Measurements from ENCODE around the gene SYNGAP1. TPM values are rescaled to one million over a fixed set of nuclear protein-coding genes. Genes with fewer than 3 reads are reported as not detected.

The SYNGAP1 gene
- total and polyA plus RNA-seq, 2 of the 4 experiments (the other 2 are of a cell fraction), result 1.4 to 17.0 TPM

DNA sequence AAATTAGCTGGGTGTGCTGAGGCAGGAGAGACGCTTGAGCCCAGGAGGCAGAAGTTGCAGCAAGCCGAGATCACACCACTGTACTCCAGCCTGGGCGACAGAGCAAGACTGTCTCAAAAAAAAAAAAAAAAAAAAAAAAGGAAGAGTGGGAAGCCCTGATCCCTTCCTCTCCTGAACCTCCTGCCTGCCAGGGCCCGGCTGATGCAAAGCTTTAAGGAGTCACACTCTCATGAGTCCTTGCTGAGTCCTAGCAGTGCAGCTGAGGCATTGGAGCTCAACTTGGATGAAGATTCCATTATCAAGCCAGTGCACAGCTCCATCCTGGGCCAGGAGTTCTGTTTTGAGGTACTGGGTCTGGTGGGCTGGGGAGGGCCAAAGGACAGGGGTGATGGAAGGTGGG is 15.1 kb downstream of the SYNGAP1 start:
- Histone ChIP-seq H3K4me2 (ENCODE audit: low read depth, low read length) (no peak overlapping the region), H3K36me3 (ENCODE audit: control insufficient read depth, insufficient read depth, low read length) (peaks cover 41% of the 10 kb centered on the region), H4K20me1 (ENCODE audit: insufficient read depth, low read length) (peaks cover 19% of the 10 kb centered on the region; the same call in 1 of the 2 replicates), H2BK120ac (ENCODE audit: low read depth, low read length) (no peak overlapping the region), H2AFZ (replicated peaks; ENCODE audit: low read length, poor library complexity) (no peak overlapping the region), H3K27me3 (ENCODE audit: control insufficient read depth, insufficient read depth, low read length) (no peaks in the 10 kb centered on the region), H4K8ac (ENCODE audit: low read depth in 2 of 2, low read length in 2 of 2) (no peak overlapping the region), H3K56ac (ENCODE audit: extremely low read depth, insufficient read depth, low read length) (no peak overlapping the region), H3K79me1 (ENCODE audit: low read depth in 1 of 2, low read length in 2 of 2) (peaks cover 26 to 54% of the 10 kb centered on the region in 2 experiments), H2BK5ac (ENCODE audit: low read depth, low read length, poor library complexity, severe bottlenecking) (no peak overlapping the region), H3K9me3 (ENCODE audit: control insufficient read depth, insufficient read depth, low read length) (no peaks in the 10 kb centered on the region), H2AK5ac (ENCODE audit: low read depth, low read length) (no peak overlapping the region), H3K9ac (ENCODE audit: low read depth, low read length) (no peak overlapping the region), H2BK20ac (ENCODE audit: low read depth, low read length) (no peak overlapping the region), H2AK9ac (replicated peaks; ENCODE audit: low read depth, low read length, poor library complexity) (no peak overlapping the region), H3K14ac (replicated peaks; ENCODE audit: low read depth, low read length) (no peak overlapping the region), H3K27ac (ENCODE audit: insufficient read depth, low read length) (no peak overlapping the region), H2BK15ac (ENCODE audit: low read depth, low read length) (no peak overlapping the region), H3K23ac (ENCODE audit: low read depth, low read length) (no peak overlapping the region), H3K4me1 (ENCODE audit: control insufficient read depth, insufficient read depth, low read length) (peaks cover 16% of the 10 kb centered on the region), H3K4ac (ENCODE audit: low read depth, low read length) (no peak overlapping the region), H3K9me1 (ENCODE audit: insufficient read depth, low read length) (peaks cover 20% of the 10 kb centered on the region), H3K4me3 (ENCODE audit: insufficient read depth, low read depth, low read length) (no peak overlapping the region), H4K5ac (ENCODE audit: low read depth, low read length) (no peak overlapping the region), H4K91ac (ENCODE audit: insufficient read depth, low read depth, low read length) (no peak overlapping the region), H3K18ac (ENCODE audit: low read depth, low read length) (no peak overlapping the region)
- TF ChIP-seq RAD21 (IDR thresholded peaks at IDR 0.05; ENCODE audit: low read length) (no peak), MAFK (IDR thresholded peaks at IDR 0.05; ENCODE audit: low read depth, low read length) (no peak), SMC3 (IDR thresholded peaks at IDR 0.05; ENCODE audit: low read depth, low read length) (no peak), CTCF (conservative IDR thresholded peaks at IDR 0.05; ENCODE audit: low read depth, low read length) (no peak), BHLHE40 (IDR thresholded peaks at IDR 0.05; ENCODE audit: low read depth, low read length) (no peak)
- no CpG with 5 or more reads among the region's 4 CpGs for WGBS, 2 experiments (ENCODE audit: extremely low coverage in 2 of 2, insufficient read length in 1 of 2)
- ChIA-PET CTCF (no interaction called here), POLR2A (ENCODE audit: unreplicated experiment) (no interaction called here)
- in situ Hi-C loops (cut with MboI; ENCODE audit: low sequenced_read_pairs), result no loop called here
- no TSS peak for BruUV-seq (replicated peaks)
- dilution Hi-C loops (cut with HindIII; ENCODE audit: low sequenced_read_pairs, unreplicated experiment), result no loop called here
- DNase-seq (no peak), ATAC-seq (ENCODE audit: low read depth) (no peak)
- intact Hi-C loops (cut with micrococcal nuclease), result no loop called here
